Activated CD4-positive, alpha-beta T cell treated with anti-CD3 and anti-CD28 coated beads, Interleukin-2, amount 50 U/mL, for 4 hours (primary cell): ENCODE data around the gene ELN.
"Not testable (repeated sequence)": the region's sequence is repeated elsewhere in the genome, so short reads cannot be mapped to it uniquely, and the experiment has no call there.

Source experiments
- DNase-seq, 2 experiments: peaks; one replicate each; pipeline ENCODE4 v3.0.0-alpha.2; 2020

Gene ELN

DNA sequence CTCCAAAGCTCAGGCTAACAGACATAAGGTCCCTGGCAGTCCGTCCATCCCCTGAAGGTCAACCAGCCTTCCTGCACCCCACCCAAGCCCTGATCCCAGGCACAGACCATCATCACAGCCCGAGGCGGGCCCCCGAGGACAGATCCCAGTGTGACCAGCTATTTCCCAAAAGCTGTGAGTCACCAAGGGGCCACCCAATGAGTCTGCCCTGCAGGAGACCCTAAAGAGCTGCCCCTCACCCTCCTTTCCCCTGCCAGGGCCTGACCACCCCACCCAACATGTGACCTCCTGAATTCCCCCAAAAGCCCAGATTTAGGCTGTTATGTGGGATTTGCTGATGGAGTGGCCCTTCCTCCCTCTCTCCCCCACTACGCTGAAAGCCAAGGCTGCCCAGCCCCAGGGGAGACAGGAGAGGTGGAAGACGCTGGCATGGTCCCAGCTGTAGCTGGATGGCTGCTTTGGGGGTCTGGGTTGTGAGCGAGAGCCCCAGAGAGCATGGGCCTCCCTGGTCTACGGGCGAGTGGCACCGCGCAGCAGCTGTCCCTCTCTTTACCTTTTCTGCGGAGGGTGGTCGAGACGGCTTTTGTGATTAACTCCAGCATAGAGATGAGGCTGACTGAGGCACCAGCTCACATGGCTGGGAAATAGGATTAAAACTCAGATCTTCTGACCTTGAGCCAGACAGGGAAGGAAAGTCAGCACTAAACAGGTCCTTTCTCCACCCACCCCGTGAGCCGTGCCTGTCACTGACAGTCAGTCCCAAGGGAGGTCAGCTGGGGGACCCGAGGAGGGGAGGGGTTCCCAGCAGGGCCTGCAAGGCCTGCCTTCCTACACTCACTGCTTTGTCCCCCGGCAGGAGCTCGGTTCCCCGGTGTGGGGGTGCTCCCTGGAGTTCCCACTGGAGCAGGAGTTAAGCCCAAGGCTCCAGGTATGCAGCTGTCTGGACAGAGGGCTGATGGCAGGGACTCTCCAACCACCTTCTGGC lies 16.7 kb downstream of the ELN start:
- no peak for DNase-seq

DNA sequence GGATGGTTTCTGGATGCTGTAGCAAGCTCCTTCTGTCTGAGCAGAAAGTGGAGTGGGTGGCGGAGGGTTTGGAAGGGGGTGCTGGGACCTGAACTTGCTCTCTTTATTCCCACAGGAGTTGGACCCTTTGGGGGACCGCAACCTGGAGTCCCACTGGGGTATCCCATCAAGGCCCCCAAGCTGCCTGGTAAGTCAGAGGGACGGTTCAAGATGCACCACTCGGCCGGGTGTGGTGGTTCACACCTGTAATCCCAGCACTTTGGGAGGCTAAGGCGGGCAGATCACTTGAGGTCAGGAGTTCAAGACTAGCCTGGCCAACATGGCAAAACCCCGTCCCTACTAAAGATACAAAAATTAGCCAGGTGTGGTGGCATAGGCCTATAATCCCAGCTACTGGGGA lies 18.6 kb downstream of the ELN start:
- DNase-seq: not testable (repeated sequence)

DNA sequence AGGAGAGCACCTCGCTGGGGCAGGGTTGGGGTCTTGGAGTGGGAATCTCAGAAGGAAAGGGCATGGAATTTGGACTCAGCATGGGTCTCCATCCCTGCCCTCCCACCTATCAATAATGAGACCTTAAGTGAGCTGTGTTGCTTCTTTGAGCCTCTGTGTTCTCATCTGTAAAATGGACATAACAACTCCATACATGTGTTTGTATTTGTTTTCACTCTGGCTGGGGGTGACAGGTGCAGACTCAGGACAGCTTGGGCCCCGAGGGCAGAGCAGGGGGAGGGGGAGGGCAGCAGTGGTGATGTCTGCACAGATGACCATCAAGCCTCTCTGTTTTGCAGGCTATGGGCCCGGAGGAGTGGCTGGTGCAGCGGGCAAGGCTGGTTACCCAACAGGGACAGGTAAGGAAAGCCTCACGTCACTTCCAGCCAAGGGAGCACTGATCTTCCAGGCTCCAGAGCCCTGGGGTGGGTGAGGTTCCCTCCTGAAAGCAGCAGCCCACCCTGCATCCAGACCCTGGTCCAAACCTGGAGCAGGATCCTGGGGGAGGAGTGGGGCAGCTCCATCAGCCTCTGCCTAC lies 19.9 kb downstream of the ELN start:
- DNase-seq: no peak

DNA sequence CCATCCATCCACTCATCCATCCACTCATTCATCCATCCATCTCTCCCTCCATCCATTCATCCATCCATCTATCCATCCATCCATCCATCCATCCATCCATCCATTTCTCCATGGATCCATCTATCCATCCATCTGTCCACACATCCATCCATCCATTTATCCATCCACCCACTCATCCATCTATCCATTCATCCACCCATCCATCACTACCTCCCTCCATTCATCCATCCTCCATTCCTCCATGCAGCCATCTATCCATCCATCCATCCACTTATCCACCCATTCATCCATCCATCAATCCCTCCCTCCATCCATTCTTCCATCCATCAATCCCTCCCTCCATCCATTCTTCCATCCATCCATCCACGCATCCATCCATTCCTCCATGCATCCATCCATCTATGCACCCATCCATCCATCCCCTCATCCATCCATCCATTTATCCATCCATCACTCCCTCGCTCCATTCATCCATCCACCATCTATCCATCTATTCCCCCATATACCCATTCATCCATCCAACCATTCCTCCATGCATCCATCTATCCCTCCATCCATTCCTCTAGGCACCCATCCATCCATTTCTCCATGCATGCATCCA lies 21.1 kb downstream of the ELN start:
- DNase-seq: no peak

DNA sequence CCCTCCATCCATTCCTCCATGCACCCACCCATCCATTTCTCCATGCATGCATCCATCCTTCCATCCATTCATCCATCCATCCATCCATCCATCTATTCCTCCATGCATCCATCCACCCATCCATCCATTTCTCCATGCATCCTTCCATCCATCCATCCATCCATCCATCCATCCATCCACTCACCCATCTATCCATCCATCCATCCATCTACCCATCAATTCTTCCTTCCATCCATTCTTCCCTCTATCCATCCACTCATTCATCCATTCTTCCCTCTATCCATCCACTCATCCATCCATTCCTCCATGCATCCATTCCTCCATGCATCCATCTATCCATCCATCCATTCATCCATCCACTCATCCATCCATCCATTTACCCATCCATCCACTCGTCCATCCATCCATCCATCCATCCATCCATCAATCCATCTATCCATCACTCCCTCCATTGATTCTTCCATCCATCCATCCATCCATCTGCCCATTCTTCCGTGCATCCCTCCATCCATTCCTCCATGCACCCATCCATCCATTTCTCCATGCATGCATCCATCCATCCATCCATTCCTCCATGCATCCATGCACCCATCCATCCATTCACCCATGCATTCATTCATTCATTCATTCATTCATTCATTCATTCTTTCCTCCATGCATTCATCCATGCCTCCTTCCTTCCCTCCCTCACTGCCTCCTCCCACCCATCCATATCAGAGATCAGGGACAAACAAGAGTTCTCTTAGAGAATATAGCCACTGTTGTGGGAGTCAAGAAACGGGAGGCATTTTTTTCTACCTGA lies 22.2 kb downstream of the ELN start:
- DNase-seq: no peak

DNA sequence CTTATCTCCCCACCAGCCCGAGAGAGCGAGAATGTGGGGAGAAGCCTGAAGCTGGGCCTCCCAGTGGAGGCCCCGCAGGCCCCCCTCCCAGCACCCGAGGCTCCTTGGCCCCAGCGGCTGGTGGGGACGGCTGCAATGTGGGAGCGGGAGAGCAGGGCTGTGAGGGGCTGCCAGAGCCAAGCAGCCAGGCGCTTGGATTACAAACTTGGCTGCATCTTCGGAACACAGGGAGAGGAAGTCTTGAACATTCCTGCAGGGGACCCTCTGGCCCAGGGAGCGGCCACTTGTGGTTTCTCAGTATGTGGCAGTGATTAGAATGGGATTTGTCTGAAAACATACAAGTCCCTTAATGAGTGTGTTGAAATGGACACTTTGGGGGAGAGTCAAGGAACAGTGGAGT lies 23.2 kb downstream of the ELN start:
- DNase-seq: no peak

DNA sequence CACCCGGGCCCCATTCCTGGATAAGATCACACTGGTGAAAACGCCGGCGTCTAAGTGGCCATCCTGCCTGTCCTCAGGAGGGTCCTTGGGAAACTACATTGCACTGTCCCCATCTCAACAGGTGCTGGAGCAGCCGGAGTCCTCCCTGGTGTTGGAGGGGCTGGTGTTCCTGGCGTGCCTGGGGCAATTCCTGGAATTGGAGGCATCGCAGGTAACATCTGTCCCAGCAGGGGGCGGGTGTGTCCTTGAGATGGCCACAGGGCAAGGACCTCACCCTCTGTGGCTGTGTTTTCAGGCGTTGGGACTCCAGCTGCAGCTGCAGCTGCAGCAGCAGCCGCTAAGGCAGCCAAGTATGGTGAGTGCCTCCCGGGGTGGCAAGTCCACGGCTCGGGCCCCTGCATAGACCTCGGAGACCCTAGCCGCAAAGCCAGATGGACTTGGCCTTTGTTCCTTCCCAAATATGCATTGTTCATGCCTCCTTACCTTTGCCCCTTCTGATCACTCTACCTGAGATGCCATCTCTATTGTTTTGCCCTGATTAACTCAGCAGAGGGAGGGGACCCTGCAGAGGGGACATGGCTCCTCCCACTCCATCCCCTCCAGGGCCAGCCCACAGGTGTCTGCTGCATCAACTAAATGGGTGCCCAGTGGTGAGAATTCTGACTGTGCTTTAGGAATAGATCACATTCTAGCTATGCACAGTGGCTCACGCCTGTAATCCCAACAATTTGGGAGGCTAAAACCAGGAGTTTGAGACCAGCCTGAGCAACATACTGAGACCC lies 23.8 kb downstream of the ELN start:
- no peak for DNase-seq

DNA sequence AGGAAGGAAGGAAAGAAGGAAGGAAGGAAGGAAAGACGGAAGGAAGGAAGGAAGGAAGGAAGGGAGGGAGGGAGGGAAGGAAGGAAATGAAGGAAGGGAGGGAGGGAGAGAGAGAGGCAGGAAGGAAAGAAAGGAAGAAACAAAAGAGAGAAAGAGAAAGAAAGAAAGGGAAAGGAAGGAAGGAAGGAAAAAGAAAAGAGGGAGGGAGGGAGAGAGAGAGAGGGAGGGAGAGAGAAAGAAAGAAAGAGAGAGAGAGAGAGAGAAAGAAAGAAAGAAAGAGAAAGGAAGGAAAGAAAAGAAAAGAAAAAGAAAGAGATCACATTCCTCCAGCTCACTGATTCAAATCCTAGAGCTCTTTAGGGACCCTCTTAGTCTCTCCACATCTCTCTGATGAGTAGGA lies 24.7 kb downstream of the ELN start:
- DNase-seq: no peak

DNA sequence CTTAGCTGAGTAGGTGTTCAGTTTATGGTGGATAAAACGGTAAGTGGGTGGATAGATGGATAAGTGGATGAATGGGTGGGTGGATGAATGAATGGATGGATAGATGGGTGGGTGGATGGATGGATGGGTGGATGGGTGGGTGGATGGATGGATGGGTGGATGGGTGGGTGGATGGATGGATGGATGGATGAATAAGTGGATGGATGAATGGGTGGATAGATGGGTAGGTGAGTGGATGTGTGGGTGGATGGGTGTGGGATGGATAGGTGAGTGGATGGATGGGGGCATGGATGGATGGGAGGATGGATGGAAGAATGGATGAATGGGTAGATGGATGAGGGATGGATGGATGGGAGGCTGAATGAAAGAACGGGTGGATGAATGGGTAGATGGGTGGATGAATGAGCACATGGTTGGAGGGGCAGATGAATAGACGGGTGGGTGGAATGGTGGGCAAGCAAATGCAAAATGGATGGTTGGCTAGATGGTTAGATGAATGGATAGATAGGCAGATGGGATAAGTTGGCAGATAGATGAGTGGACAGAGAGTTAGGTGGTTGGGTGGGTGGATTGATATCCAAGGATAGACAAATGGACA lies 25.7 kb downstream of the ELN start:
- DNase-seq: no peak

DNA sequence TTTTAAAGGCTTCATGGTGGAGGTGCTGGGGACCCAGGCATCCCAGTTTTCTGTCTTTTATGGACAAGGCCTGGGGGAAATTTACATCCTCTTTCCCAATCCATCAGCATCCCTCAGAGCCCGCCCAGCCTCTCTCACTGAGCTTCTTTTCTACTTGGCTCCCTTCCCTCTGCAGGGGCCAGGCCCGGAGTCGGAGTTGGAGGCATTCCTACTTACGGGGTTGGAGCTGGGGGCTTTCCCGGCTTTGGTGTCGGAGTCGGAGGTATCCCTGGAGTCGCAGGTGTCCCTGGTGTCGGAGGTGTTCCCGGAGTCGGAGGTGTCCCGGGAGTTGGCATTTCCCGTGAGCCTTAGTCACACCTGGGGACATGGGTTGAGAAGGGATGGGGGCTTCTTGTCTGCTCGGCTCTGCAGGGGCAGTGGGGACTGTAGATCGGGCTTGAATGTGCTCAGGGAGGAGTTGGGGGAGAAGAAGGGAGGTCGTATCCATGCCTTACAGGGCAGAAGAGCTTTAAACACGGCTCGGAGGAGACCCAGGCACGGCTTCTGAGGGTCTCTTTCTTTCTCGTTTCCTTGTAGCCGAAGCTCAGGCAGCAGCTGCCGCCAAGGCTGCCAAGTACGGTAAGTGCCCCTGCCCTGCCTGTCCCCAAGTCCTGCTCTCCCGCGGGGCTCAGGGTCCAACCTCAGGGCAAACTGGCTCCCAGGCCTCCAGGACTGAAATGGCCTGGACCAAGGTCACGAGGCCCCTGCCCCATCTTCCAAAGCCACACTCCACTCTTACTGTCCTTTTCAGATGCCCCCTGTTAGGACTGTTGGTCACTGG lies 28.3 kb downstream of the ELN start:
- DNase-seq: no peak

DNA sequence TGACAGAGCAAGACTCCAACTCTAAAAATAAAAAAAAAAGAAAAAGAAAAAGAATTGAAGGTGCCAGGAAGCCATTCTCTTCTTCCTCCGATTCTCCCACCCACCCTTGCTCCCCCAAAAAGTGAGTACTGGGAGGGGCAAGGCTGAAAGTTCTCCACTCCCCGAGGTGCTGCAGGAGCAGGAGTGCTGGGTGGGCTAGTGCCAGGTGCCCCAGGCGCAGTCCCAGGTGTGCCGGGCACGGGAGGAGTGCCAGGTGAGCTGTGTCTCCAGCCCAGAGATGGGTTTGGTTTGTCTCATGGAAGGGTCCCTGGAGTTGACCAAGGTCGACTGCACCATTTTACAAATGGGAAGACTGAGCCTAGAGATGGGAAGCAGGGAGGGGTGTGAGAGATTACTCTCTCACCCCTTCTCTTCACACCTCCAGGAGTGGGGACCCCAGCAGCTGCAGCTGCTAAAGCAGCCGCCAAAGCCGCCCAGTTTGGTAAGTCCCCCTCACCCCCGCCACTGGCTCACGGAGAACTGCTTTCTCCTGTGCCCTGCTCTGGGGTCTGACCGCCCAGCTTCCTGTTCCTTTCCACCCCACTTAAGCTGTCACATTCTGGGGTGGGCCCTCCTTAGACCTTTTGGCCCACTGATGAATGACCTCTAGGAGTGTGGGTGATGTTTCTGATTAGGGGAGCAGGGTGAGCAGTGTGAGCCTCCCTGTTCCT lies 29.4 kb downstream of the ELN start:
- no peak for DNase-seq

DNA sequence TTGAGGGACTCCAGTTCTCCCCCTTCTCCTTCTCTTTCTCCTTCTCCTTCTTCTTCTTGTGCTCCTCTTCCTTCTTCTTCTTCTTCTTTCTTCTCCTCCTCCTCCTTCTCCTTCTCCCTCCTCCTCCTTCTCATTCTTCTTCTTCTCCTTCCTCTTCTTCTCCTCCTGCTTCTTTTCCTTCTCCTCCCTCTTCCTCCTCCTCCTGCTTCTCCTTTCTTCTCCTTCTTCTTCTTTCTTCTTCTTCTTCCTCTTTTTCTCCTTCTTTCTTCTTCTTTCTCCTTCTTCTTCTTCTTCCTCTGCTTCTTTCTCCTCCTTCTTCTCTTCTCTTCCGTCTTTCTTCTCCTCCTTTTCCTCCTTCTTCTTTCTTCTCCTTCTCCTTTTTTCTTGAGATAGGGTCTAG lies 30.0 kb downstream of the ELN start:
- DNase-seq: no peak

DNA sequence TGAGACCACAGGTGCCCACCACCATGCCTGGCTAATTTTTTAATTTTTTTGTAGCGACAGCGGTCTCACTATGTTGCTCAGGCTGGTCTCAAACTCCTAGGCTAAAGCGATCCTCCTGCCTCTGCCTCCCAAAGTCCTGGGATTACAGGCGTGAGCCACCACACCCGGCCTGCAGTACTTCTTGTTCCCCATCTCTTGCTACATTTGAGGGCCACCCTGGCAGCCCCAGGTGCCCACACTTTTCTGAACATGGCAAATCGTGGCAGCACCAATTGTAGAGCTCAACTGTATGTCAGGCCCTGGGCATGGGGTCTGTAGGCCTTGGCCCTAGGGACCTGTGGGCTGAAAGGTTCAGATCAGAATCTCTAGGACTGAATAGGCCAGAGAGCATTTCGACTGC lies 30.5 kb downstream of the ELN start:
- DNase-seq: no peak

DNA sequence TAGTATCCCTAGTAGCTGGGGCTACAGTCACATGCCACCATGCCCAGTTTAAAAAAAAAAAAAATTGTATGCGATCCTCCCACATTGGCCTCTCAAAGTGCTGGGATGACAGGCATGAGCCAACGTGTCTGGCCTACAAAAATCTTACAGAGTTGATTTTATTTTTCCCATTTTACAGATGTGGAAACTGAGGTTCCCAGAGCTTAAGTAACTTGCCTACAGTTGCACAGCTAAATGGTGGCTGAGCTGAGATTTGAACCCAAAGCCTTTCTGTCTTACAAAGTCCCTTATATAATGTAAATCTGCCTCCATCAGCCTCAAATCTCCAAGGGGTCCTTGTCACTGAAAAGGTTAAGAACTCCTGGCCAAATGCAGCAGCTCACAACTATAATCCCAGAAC lies 31.1 kb downstream of the ELN start:
- DNase-seq: no peak

DNA sequence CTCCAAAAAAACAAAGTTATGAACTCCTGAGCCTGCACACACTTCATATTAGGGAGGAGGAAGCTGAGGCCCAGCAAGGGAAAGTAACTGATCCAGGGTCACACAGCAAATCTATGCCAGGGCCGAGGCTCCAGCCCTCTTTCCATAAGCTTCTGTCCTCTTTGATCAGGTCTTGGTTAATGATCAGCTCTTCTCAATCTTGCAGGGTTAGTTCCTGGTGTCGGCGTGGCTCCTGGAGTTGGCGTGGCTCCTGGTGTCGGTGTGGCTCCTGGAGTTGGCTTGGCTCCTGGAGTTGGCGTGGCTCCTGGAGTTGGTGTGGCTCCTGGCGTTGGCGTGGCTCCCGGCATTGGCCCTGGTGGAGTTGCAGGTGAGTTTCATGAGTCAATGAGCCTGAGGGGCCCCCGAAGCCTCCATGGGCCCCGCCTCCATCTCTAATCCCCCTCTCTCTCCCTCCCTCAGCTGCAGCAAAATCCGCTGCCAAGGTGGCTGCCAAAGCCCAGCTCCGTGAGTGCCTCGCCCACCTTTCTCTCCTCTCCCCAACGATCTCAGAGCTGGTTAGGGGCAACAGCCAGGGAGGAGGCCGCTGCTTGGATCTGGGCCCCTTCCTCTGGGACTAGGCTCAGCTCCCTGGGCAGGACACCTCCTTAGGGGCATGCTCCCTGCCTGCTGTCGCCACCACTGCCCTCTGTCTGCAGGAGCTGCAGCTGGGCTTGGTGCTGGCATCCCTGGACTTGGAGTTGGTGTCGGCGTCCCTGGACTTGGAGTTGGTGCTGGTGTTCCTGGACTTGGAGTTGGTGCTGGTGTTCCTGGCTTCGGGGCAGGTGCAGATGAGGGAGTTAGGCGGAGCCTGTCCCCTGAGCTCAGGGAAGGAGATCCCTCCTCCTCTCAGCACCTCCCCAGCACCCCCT lies 32.0 kb downstream of the ELN start:
- DNase-seq: no peak

DNA sequence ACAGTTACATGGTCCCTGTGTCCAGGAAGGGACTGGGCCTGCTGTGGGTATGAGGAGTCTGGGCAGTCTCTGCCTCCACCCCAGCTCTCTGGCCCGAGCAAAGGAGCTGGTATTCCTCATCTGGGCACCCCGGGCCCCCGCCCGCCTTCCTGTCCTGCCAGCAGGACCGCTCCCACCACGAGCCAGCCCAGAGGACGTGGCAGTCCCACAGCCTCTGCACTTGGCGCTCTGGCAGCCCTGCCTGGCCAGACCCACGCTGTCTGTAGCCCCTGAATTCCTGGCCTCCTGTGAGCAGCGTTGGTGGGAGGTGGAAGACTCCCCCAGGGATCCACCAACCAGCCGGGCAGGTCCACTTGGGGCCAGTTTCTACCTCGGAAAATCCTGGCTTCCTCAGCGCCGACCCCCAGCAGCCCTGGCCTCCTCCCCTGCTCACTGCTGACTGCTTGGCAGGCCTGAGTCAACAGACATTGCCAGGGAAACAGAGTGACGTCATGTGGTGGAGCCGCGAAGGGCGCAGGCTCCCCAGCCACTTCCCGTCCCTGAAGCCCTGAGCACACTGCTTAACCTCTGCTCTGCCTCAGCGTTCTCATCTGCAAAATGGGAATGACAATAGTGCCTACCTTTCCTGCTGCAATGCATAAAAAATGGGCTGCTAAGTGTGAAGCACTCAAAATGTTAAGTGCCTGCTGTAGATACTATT lies 34.0 kb downstream of the ELN start:
- DNase-seq: peak; percentile 58 to 60

DNA sequence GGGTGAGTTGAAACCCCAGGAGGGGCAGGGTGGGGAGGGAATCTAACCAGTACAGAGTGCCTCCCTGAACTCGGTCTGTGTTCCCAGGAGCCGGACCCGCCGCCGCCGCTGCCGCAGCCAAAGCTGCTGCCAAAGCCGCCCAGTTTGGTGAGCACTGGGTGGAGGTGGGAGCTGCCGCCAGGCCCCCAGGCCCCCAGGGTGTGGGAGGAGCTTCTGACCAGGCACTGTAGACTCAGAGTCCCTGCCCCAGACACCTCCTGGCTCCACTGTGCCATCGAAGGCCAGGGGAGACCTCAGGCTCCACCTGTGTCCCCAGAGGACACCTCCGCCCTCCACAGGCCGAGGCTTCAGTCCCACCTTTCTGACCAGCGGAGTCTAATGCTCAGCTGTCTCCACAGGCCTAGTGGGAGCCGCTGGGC lies 35.3 kb downstream of the ELN start:
- no peak for DNase-seq

DNA sequence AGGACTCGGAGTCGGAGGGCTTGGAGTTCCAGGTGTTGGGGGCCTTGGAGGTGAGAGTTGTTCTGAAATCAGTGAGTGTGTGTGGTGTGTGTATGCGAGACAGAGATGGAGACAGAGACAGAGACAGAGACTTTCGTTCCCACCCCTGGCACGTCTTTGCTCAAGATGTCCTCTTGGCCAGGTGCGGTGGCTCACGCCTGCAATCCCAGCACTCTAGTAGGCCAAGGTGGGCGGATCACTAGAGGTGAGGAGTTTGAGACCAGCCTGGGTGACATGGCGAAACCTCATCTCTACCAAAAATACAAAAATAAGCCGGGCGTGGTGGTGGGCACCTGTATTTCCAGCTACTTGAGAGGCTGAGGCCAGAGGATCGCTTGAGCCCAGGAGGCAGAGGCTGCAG lies 35.7 kb downstream of the ELN start:
- DNase-seq: no peak

DNA sequence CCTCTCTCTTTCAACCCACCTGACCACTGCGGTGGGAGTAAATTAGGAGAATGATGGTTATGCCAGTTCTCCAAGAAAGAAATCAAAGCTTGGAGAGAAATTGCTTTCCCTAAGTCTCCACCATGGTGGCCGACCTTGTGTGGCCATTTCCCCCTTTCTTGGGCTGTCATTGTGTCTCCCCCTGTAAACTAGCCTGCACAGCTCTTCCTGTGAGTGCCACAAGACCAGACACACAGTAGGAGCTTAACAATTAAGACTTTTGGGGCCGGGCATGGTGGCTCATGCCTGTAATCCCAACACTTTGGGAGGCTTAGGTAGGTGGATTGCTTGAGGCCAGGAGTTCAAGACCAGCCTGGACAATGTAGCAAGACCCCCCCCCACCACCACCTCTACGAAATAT lies 36.7 kb downstream of the ELN start:
- DNase-seq: no peak
